Uterus (tissue), 2 donors: ENCODE data around the gene ECT2L.

Experiments used
- POLR2A ChIP-seq, 2 donors: fragments of 450-650 bp; IDR thresholded peaks; one replicate each; pipeline ENCODE4 v1.6.1; 2016; ENCODE audit warnings: antibody characterized with exemption in 2 of 2, mild to moderate bottlenecking in 1 of 2, moderate library complexity in 1 of 2
- TF ChIP-seq, protein P1 (sequence below), 4 experiments: fragments of 200-600 bp in 2 of 4; fragments of 450-650 bp in 2 of 4; sonication (generic) in 2 of 4; IDR thresholded peaks; one replicate each; pipeline ENCODE4 v1.5.1; 2016 to 2019; ENCODE audit warnings: antibody characterized with exemption in 4 of 4, mild to moderate bottlenecking in 2 of 4, moderate library complexity in 1 of 4

- TF ChIP-seq, protein P1, sequence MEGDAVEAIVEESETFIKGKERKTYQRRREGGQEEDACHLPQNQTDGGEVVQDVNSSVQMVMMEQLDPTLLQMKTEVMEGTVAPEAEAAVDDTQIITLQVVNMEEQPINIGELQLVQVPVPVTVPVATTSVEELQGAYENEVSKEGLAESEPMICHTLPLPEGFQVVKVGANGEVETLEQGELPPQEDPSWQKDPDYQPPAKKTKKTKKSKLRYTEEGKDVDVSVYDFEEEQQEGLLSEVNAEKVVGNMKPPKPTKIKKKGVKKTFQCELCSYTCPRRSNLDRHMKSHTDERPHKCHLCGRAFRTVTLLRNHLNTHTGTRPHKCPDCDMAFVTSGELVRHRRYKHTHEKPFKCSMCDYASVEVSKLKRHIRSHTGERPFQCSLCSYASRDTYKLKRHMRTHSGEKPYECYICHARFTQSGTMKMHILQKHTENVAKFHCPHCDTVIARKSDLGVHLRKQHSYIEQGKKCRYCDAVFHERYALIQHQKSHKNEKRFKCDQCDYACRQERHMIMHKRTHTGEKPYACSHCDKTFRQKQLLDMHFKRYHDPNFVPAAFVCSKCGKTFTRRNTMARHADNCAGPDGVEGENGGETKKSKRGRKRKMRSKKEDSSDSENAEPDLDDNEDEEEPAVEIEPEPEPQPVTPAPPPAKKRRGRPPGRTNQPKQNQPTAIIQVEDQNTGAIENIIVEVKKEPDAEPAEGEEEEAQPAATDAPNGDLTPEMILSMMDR (IDR thresholded peaks at IDR 0.05) = no peak
- TF ChIP-seq POLR2A (IDR thresholded peaks at IDR 0.05) = no peak
Observed at GRCh38 chr6:138796771-138797170, 884 bp downstream of the ECT2L start.
